Activated T-cell treated with anti-CD3 and anti-CD28 coated beads, Interleukin-2, amount 50 U/mL, for 4 hours (primary cell): ENCODE data around the gene ADAMTS20. TPM values are rescaled to one million over a fixed set of nuclear protein-coding genes. Genes with fewer than 3 reads are reported as not detected.

Source experiments
- ATAC-seq, 2 donors: fragments of 200-7000 bp; cut with Tn5 transposase; one replicate each; pipeline ENCODE4 v1.10.0; 2021
- DNase-seq: peaks from one replicate; pipeline ENCODE4 v3.0.0-alpha.2; 2020
- H3K27me3 Mint-ChIP-seq: one replicate; pipeline ENCODE4 v1.8.0; 2021; ENCODE audit warnings: low read depth, mixed read lengths
- H3K36me3 Mint-ChIP-seq: one replicate; pipeline ENCODE4 v1.8.0; 2022; ENCODE audit warnings: mixed read lengths; ENCODE audit not compliant: insufficient read depth
- H3K4me1 Mint-ChIP-seq: one replicate; pipeline ENCODE4 v1.8.0; 2021; ENCODE audit warnings: low read depth, mixed read lengths
- H3K4me3 Mint-ChIP-seq: one replicate; pipeline ENCODE4 v1.8.0; 2021; ENCODE audit warnings: mild to moderate bottlenecking, moderate library complexity, mixed read lengths
- H3K9me3 Mint-ChIP-seq: one replicate; pipeline ENCODE4 v1.8.0; 2021; ENCODE audit warnings: mixed read lengths
- total RNA-seq, 3 donors: library from RNA; stranded (reverse); gene quantifications; one replicate each; pipeline ENCODE4 v1.2.1, GENCODE V29; 2021

The ADAMTS20 gene
- total RNA-seq, 3 donors from 2014 or later: not detected

DNA sequence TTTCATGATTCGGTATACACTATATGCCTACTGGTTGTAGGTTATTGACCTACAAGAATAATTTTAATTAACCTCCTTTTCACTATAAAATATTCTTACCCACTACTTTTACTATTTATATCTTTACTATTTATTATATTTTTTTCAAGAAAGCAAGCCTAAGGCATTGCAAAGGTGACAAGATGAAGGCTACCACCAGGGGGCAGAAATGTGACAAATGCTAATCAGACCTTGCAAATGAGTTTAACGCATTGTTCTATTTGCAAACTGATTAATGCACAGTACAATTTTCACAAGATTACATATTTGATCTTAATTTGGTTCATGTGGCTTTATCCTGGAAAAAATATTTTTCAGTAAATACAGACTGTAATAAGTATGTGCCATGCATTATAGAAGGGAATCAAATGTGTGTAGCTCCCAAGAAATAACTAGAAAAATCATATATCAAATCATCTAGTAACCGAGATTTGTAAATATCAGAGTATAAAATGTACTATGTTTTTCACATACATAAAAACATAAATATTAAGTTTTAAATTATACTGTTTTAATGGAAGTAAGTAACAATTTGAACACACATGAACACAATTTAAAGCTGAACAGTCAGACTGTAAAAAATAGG, 107.0 kb downstream of the ADAMTS20 start:
- Mint-ChIP-seq H3K4me1 (no peaks in the 10 kb centered on the region), H3K27me3 (no peaks in the 10 kb centered on the region), H3K36me3 (no peaks in the 10 kb centered on the region), H3K4me3 (no peak overlapping the region), H3K9me3 (no peaks in the 10 kb centered on the region)
- no peak for ATAC-seq
- DNase-seq: peak; percentile 35

DNA sequence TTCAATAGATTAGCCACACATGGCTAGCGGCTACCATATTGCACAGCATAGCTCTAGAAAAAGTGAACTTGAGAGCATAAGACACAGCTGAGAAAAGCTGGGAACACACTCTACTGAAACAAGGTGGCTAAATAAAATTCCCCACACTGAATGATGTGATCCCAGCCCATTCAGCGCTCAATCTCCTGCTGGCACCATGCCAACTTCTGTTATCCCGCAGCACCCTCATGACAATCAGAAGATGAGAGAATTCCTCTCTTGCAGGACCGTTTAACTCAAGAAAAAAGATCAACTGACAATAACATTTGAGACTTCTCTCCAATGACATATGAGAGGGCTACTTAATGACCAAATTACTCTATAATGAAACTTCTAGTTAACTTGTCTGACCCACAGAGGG, 115.4 kb downstream of the ADAMTS20 start:
- H3K4me3 Mint-ChIP-seq: no peak overlapping the region
- H3K36me3 Mint-ChIP-seq: no peaks in the 10 kb centered on the region
- no peak for ATAC-seq
- no peaks in the 10 kb centered on the region for H3K4me1 Mint-ChIP-seq
- H3K27me3 Mint-ChIP-seq: peaks cover 2% of the 10 kb centered on the region
- no peak for DNase-seq
- H3K9me3 Mint-ChIP-seq: no peaks in the 10 kb centered on the region

GRCh38 chr12:43434614-43435013, 117.4 kb downstream of the ADAMTS20 start:
- Mint-ChIP-seq H3K4me1 (no peaks in the 10 kb centered on the region), H3K4me3 (no peak overlapping the region), H3K27me3 (peaks cover 2% of the 10 kb centered on the region), H3K36me3 (no peaks in the 10 kb centered on the region), H3K9me3 (no peaks in the 10 kb centered on the region)
- no peak for DNase-seq
- no peak for ATAC-seq

DNA sequence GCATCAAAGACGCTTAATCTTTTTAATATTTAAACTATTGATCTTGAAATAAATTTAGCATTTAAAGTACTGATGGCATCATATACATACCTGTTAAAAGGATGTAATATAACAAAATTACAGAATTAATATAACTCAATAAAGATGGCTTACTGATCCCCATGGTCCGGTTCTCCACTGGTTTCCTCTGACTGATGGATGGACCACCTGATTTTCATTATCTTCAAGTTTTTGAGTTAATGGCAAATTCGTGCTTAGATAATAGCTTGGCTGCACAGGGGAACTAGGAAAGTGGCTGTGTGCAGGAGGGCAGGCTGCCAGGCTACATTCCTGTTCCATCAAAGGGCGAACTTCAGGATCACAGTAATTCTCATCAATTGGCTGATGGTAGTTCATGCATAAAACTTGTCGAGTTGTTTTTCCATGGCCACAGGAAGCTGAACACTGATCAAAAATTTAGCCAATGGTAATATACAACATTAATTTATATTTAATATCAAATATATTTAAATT, 123.9 kb downstream of the ADAMTS20 start:
- DNase-seq: no peak
- Mint-ChIP-seq H3K4me3 (no peak overlapping the region), H3K9me3 (no peaks in the 10 kb centered on the region), H3K36me3 (no peaks in the 10 kb centered on the region), H3K4me1 (no peaks in the 10 kb centered on the region), H3K27me3 (no peaks in the 10 kb centered on the region)
- no peak for ATAC-seq

DNA sequence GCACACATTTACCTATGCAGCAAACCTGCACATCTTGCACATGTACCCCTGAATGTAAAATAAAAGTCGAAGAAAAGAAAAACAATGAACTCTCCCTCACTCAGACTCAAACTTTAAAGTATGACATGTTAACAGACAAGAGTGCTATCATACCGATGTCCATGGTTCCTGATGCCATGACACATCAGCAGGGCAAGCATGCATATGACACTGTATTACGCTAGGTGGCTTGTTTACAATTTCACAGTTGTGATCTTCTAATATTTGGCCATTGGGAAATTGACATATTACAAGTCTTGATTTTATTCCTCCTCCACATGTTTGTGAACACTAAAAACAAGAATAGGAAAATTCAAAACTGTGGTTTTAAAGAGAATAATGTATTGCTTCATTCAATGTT, 126.6 kb downstream of the ADAMTS20 start:
- no peak for DNase-seq
- no peaks in the 10 kb centered on the region for H3K9me3 Mint-ChIP-seq
- no peaks in the 10 kb centered on the region for H3K4me1 Mint-ChIP-seq
- no peaks in the 10 kb centered on the region for H3K27me3 Mint-ChIP-seq
- H3K36me3 Mint-ChIP-seq: no peaks in the 10 kb centered on the region
- no peak overlapping the region for H3K4me3 Mint-ChIP-seq
- ATAC-seq: no peak

DNA sequence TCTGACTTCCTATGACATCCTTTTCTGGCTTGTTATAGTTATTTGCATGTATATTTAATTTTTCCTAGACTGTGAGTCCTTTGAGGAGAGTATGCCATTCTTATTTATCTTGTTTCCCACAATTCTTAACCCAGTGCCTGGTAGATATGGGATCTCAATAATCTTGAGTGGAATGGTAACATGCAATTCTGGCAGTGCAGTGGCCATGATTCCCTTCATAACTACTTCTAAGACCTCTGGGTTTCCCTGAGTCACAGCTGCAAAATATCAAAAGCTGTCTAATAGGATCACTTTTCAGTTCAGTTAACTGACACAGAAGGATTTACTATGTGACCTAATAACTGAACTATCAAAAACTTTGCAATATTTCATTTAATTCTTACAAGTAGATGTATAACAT, 135.0 kb downstream of the ADAMTS20 start:
- Mint-ChIP-seq H3K36me3 (no peaks in the 10 kb centered on the region), H3K4me3 (no peak overlapping the region), H3K4me1 (no peaks in the 10 kb centered on the region), H3K27me3 (no peaks in the 10 kb centered on the region), H3K9me3 (no peaks in the 10 kb centered on the region)
- ATAC-seq (no peak), DNase-seq (no peak)

DNA sequence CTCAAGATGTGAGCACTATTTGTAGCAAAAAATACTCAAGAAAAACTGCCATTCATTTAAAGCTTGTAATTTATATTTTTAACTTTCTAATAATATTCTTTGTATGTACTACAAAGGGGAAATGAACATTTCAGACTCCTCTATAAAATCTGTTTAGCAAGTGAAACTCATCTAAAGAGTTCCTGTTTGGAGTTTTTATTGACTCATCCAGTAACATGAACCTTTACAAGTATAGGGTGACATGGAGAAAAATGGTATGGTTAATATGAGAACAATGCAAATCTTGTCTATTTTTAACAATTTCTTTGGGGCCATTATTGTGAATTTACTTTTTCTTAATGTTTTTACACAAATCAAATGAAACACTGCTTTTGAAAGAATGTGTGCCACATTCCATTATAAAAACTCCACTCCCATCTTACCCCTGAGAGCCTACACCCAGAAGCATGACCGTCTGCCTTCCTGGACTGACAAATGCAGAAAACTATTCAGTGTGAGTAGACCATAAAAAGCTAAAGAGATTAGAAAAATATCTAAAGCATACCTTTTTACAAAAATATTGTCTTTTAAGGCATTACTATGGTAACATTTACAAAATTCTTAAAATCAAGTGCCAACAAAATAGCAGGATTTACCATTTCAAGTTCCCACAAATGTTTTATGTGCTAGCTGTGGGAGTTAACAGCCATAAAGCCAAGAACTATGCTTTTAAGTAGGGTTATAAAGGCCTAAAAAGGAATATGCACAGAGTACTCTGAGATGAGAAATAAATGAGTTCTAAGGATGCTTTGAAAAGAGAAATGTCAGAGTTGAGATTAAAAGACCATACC, 144.0 kb downstream of the ADAMTS20 start:
- no peaks in the 10 kb centered on the region for H3K27me3 Mint-ChIP-seq
- no peaks in the 10 kb centered on the region for H3K4me1 Mint-ChIP-seq
- DNase-seq: no peak
- no peaks in the 10 kb centered on the region for H3K36me3 Mint-ChIP-seq
- H3K9me3 Mint-ChIP-seq: no peaks in the 10 kb centered on the region
- ATAC-seq: no peak
- H3K4me3 Mint-ChIP-seq: no peak overlapping the region

GRCh38 chr12:43406801-43407200, 145.2 kb downstream of the ADAMTS20 start:
- DNase-seq (no peak), ATAC-seq (no peak)
- no peaks in the 10 kb centered on the region for H3K9me3 Mint-ChIP-seq
- no peaks in the 10 kb centered on the region for H3K27me3 Mint-ChIP-seq
- H3K4me1 Mint-ChIP-seq: no peaks in the 10 kb centered on the region
- H3K36me3 Mint-ChIP-seq: no peaks in the 10 kb centered on the region
- no peak overlapping the region for H3K4me3 Mint-ChIP-seq

DNA sequence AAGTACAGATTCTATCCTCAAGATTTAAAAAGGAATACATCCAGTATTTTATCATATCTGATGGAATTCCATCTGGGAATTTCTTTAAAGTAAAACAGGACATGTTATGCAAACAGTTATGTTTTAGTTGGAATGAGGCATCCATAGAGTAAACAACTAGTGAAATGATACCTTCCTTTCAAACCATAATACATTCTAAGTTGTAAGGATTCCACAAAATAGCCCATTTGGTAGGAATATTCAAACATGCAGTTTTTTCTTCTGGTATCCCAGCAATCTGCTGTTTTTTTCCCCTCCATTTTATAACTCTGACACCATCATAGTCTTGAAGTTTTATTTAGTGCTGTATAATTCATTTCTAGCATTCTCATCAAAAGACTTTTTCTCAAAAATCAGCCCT, 149.6 kb downstream of the ADAMTS20 start:
- H3K36me3 Mint-ChIP-seq: no peaks in the 10 kb centered on the region
- H3K27me3 Mint-ChIP-seq: no peaks in the 10 kb centered on the region
- DNase-seq: no peak
- H3K9me3 Mint-ChIP-seq: no peaks in the 10 kb centered on the region
- no peak overlapping the region for H3K4me3 Mint-ChIP-seq
- ATAC-seq: no peak
- no peaks in the 10 kb centered on the region for H3K4me1 Mint-ChIP-seq

DNA sequence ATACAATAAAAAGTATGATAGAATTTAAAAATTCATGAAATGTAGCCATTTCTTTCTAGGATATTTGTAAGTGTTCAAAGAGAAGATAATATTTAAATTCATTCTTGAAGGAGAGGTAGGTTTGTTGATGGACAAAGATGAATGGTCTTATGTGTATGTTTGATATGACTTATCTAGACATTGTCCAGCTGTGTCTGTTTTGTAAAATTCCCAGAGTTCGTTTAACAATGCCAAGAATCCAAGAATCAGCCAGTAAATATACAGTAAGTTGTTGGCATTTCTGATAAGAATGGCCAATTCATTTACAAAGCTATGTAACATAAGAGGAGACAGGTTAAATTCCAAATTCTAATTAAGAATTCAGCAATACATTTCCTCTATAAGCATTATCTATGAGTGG, 150.9 kb downstream of the ADAMTS20 start:
- Mint-ChIP-seq H3K36me3 (no peaks in the 10 kb centered on the region), H3K9me3 (no peaks in the 10 kb centered on the region), H3K27me3 (no peaks in the 10 kb centered on the region), H3K4me1 (no peaks in the 10 kb centered on the region), H3K4me3 (no peak overlapping the region)
- ATAC-seq: no peak
- DNase-seq: no peak

DNA sequence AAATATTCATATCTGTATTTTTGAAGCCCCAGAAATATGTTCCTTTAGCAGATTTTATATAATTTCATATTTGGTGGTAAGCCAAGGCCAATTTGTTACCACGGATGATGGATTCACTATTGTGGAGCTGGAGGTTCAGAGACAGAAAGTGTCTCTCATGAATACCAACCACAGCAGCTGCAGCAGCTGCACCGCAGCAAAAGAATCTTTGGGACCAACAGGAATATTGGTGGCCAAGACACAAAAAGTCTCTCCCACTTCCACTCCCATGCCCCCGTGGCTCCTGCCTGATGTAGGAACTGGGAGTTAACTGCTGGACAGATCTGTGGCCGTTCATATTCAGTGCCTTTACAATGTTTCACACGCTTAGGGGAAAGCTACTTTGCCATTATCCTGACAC, 155.3 kb downstream of the ADAMTS20 start:
- Mint-ChIP-seq H3K36me3 (no peaks in the 10 kb centered on the region), H3K9me3 (no peaks in the 10 kb centered on the region), H3K4me3 (no peak overlapping the region), H3K4me1 (no peaks in the 10 kb centered on the region), H3K27me3 (no peaks in the 10 kb centered on the region)
- ATAC-seq (no peak), DNase-seq (no peak)

GRCh38 chr12:43392116-43392515, 159.9 kb downstream of the ADAMTS20 start:
- Mint-ChIP-seq H3K27me3 (no peaks in the 10 kb centered on the region), H3K9me3 (no peaks in the 10 kb centered on the region), H3K36me3 (no peaks in the 10 kb centered on the region), H3K4me3 (no peak overlapping the region), H3K4me1 (no peaks in the 10 kb centered on the region)
- ATAC-seq: no peak
- no peak for DNase-seq

DNA sequence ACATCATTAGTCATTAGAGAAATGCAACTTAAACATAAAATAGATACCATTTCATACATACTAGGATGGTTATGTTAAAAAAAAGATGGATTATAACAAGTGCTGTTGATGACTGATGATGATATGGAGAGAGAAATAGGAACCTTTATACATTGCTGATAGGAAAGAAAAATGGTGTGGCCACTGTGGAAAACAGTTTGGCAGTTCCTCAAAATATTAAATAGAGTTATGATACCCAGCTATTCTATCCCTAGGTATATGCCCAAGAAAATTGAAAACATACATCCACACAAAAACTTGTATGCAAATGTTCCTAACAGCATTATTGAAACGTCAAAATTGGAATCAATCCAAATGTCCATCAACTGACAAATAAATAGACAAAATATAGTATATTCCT, 170.1 kb downstream of the ADAMTS20 start:
- no peaks in the 10 kb centered on the region for H3K27me3 Mint-ChIP-seq
- no peak overlapping the region for H3K4me3 Mint-ChIP-seq
- DNase-seq: no peak
- H3K9me3 Mint-ChIP-seq: peaks cover 22% of the 10 kb centered on the region
- no peaks in the 10 kb centered on the region for H3K4me1 Mint-ChIP-seq
- ATAC-seq: no peak
- no peaks in the 10 kb centered on the region for H3K36me3 Mint-ChIP-seq

DNA sequence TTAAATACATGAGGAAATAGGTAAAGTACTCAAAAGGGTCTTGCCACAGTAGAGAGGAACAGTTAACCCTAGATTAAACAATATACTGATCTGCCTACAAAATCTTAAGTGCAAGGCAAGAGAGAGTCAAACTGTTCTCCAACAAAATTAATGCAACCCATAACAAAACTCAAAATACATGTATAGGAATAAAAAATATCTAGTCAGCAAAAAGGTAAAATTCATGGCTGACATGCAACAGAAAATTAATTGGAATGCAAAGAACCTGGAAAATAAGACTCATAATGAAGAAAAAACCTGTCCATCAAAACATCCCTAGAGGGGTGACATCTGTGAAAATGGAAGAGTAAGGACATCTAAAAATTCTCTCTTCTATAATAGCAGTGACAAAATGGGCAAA, 173.6 kb downstream of the ADAMTS20 start:
- no peak for DNase-seq
- H3K36me3 Mint-ChIP-seq: no peaks in the 10 kb centered on the region
- H3K27me3 Mint-ChIP-seq: no peaks in the 10 kb centered on the region
- H3K4me3 Mint-ChIP-seq: no peak overlapping the region
- peaks cover 14% of the 10 kb centered on the region for H3K9me3 Mint-ChIP-seq
- no peak for ATAC-seq
- H3K4me1 Mint-ChIP-seq: no peaks in the 10 kb centered on the region

GRCh38 chr12:43370263-43370662, 181.7 kb downstream of the ADAMTS20 start:
- DNase-seq (no peak), ATAC-seq (no peak)
- Mint-ChIP-seq H3K27me3 (no peaks in the 10 kb centered on the region), H3K4me3 (no peak overlapping the region), H3K4me1 (no peaks in the 10 kb centered on the region), H3K9me3 (no peaks in the 10 kb centered on the region), H3K36me3 (no peaks in the 10 kb centered on the region)
